ENCODE data around the gene ERGIC1.

Gene ERGIC1

DNA sequence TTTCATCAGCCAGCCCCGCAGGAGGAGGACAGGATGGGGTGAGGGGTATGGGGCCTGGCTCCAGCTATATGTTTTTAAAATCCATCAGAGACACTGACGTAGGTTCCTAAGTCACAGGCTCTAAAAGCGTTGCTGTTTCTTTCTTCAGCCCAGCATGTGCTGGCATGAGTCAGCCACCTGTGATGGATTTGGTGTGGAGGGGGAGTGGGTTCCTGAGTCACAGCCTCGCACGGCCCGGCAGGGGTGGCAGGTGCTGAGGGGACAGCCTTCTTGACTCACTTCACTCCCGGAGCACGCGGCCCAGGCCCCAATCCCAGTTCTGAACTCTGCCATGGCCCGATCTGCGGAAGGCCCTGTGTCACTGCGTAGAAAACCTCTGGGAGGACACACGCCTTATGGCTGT, 86.4 kb downstream of the ERGIC1 start:
- no peak for DNase-seq (ENCODE audit: low spot score)

DNA sequence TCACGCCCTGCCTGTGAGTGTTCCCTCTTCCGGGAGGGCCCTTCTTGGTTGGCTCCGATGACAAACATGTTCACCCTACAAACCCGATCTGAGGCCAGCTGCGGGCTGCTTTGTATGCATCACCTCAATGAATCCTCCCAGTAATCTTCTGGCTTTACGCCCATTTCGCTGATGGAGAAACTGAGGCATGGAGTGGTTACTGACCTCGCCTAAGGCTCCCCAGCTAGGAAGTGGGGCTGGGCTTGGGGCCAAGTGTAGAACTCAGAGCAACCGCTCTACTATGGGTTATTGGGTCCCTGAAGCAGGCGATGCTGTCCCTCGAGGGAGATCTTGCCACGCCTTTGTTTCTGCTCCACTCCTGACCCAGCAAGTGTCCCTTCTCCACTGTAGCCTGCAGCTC, 86.9 kb downstream of the ERGIC1 start:
- DNase-seq (ENCODE audit: low spot score) = no peak

DNA sequence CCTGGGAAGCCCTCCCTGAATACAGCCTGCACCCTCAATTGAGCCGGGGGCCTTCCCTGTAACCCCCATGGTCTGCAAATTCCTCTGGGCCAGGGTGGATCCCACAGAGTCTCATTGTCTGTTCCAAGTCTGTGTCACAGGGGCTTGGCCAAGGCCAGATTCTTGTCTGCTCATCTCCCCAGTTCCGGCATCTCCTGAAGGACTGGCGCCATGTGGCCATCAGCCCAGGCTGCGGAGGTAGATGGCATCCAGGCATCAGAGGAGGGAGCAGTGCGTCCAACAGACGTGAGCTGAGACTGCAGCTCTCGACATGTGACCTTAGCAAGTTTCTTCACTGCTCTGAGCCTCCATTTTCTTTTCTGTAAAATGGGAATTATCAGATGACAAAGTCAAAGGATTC, 87.9 kb downstream of the ERGIC1 start:
- no peak for DNase-seq (ENCODE audit: low spot score)

DNA sequence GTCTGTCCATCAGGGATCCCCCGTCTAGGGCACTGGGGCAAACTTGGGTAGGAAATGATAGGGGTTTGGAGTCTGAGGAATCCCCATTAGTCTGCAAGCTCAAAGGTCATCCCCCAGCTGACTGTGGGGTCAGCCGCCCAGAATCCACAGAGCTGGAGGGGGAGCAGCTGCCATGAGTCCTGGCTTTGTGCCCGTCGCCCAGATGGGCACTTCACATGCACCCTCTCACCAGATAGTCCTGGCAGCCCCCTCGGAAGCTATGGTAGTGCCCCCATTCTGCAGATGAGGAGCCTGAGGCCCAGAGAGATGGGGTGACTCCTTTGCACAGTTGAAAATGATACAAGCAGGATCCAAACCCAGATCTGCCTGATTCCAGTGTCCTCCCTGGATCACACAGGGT, 89.5 kb downstream of the ERGIC1 start:
- DNase-seq (ENCODE audit: low spot score) = no peak

DNA sequence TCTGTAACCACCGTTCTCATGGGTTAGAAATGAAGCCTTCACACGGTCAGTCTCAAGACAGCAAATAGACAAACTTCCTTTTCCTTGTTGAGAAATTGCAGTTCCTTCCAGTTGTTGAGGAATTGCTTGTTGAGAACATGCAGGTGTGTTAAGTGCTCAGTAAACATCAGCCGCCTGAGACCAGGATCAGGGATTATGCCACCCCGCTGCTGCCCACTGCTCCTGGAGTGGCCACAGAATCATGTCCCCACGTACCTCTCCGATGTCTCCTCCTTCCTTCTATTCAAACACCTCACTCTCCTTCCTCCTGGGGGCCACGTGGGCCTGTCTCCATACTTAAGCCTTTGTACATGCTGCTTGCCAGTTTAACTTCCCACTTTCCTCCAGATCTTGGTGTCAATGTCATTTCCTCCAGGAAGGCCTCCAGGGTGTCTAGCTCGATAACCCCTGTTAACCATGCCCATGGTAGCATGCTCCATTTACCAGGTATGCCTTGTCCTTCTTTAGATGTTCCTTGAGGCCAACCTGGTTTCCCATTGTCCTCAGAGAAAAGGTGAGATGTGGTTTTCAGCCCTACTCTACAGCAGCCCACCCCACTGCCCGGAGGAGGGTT, 91.4 kb downstream of the ERGIC1 start:
- DNase-seq (ENCODE audit: low spot score) = no peak

DNA sequence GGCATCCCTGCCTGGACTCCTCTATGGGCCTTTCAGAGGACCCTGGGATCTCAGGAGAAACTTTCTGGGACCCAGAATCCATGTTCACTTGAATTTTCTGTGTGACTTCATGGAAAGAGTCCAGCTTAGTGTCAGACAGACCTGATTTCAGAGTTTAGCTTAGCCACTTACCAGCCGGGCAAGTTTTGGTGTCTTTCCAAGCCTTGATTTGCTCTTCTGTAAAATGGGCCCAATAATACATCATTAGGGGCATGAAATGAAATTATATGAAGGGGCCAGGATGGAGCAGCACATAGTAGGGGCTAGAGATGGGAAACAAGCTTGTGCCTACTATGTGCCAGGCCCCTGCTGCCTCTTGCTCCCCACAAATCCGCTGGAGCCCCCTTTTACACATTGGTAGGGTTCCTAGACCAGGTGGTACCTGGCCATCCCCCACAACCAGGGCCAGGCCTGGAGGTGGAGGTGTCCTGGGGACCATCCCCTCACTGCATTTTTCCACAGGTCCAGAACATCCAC, 92.0 kb downstream of the ERGIC1 start:
- no peak for DNase-seq (ENCODE audit: low spot score)

DNA sequence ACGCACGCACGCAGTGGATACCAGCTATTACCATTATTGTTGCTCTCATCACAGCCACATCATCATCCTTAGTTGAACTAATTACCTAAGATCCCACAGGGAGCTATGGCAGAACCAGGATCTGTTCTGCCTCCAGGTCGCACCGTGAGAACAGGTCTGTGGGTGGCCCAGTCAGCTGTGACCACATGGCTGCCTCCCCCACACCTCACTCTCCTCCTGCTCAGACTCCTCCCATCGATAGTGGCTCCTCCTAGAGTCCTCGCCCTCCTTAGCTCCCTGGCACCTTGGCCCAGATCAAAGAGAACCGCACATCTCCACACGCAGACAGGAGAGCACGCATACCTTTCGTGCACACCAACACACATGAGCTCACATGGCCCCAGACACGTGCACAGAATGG, 92.7 kb downstream of the ERGIC1 start:
- no peak for DNase-seq (ENCODE audit: low spot score)

DNA sequence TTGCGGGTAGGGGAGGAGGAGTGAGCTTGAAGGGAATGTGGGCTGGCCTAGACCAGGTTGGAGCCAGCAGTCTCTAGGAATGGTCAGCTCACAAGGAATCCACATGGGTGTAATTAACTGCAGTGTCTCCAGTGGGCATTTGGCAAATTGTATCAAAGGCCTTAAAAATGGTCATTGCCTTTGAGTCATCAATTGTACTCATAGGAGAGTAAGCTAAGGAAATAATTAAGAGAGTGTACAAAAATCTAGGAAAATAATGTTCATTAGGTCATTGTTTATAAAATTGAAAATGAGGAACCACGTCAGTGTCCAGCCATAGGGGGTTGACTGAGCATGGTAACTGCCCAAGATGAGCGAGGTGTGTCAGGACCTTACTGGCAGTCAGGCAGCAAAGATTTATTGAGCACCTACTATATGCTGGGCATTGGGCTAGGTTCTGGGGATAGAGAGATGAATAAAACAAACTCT, 95.4 kb downstream of the ERGIC1 start:
- DNase-seq (ENCODE audit: low spot score) = no peak

DNA sequence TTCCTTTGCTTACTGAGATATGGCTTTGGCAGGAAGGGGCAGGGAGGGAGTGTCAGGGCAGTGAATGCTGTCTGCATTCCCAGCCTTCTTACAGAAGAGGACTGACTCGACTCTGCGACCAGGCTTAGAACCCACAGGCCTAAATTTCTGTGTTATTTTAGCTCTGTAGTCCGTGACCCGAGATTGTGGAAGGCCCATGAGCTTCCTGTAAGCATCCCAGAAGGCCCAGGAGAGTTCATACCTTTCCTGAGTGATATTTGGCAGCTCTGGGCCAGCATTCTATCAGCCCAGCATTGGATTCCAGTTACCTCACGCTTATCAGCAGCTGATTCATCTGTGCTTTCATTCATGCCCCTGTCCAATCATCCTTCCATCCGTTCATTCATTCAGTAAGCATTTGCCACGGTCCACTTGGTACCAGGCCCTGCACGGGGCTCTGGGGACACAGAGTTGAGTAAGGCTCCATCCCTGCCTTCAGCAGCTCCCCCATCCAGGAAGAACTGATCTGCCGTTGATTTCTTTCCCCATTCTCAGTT, 97.0 kb downstream of the ERGIC1 start:
- no peak for DNase-seq (ENCODE audit: low spot score)

DNA sequence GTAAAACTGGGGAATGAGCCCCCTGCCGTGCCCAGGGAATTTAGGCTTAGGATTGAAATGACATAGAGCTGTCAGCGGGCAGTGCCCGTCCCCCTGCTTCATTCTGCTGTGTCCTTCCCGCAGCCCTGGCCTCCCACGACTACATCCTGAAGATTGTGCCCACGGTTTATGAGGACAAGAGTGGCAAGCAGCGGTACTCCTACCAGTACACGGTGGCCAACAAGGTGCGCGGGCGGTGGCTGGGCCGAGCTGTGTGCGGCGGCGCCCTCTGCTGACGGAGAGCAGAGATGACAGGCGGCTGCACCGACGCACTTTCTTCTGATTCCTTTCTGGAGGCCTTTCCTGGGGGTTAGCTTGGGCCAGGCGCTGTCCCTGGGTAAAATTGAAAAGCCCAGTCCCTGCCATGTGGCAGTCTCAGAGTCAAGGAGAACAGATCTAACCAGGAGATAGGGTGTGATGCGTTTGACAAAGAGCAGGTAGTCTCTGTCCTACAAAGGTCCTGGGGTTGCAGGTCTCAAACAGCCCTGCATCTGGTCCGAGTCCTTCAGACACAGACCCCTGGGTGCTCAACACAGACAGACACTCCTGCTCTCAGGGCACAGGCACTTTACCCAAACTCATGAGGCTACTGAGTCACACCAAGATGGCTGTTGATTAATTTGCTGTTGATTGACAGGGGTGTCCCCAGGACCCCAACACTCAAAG, 98.4 kb downstream of the ERGIC1 start:
- DNase-seq (ENCODE audit: low spot score) = peak; percentile 77

DNA sequence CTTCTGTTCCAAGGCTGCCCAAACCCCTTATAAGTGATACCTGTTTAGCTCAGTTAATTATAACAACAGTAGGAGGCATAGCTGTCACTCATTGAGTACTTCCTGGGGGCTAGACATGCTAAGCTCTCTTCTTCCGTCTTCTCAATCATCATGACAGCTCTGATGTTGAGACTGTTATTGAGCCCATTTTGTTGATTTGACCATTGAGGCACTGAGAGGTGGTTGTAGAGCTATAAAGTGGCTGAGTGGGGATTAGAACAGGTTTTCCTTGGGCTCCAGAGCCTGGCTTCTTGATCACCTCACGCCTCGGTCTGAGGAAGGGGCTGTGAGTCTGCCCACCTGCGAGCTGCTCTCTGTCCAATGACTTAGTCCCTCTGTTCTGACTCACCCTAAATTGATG, 99.2 kb downstream of the ERGIC1 start:
- no peak for DNase-seq (ENCODE audit: low spot score)

DNA sequence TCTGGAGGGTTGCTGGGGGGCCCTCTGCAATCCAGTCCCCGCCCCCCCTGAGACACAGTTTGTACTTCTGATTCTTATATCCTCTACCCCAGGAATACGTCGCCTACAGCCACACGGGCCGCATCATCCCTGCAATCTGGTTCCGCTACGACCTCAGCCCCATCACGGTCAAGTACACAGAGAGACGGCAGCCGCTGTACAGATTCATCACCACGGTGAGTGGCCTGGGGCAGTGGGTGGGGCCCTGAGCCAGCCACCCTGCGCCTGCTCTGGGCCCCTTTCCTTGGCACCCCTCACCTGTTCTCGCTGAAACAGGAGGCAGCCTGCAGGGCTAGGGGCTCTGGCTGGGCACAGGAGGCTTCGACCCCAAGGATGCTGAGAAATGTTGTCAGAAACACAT, 101.0 kb downstream of the ERGIC1 start:
- no peak for DNase-seq (ENCODE audit: low spot score)

DNA sequence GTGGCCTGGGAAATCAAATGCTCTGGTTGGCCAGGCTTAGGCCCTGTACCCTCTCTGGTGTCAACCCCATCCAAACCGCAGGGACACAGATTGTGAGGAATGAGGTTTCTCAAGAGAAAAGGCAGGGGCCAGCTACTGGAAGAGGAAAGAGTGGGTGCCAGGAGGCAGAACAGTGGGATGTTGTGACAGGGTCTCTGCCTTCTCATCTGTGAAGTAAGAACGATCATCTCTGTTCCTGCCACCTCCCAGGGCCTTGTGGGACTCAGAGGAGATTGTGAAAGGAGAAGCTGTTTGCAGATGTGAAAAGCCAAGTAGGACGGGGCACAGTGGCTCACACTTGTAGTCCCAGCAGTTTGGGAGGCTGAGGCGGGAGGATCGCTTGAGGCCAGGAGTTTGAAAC, 102.3 kb downstream of the ERGIC1 start:
- DNase-seq (ENCODE audit: low spot score) = no peak

DNA sequence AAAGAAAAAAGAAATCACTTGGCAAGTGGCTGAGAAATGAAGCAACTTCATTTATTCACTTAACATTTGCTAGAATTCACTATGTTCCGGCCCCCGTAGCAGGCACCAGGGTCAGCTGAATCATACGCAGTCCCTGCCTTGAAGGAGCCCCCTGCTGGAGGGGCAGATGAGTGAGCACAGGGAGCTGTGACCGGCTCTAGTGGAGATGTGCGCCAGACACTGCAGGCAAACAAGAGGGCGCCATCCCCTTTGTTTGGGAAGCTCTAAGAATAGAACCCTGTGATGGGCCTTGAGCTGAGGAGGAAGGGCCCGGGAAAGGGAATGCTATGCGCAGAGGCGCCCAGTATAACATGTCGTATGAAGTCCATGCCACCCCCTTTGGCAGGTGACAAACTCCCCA, 105.0 kb downstream of the ERGIC1 start:
- DNase-seq (ENCODE audit: low spot score) = peak; percentile 44

DNA sequence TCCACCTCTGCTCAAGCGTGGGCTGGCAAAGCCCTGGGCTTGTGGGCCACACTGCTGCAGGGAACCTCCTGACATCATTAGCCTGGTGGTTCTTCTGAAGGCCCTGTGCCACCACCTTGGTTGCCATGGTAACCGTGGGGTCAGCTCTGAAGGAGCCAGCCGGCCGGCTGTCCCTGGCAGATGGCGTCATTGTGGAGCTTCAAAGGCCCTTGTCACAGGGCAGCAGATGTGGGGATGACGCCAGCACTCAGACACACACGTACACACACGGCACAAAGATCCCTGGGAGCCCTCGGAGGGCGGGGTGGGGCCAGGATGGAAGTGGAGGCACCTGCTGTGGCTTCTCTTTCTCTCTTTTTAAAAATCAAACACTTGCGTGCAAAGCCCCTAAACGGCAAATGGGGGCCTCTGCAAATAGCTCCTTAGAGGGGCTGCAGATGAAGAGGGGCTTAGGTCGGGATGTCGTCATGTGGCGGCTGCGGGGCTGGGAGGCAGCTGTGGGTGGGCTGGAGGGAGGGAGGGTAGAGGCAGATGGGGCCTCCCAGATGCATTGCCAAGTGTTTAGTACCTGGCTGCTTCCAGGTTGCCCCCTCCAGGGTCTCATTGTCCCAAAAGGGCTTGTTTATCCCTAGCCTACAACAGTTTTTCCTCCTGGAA, 105.7 kb downstream of the ERGIC1 start:
- no peak for DNase-seq (ENCODE audit: low spot score)

DNA sequence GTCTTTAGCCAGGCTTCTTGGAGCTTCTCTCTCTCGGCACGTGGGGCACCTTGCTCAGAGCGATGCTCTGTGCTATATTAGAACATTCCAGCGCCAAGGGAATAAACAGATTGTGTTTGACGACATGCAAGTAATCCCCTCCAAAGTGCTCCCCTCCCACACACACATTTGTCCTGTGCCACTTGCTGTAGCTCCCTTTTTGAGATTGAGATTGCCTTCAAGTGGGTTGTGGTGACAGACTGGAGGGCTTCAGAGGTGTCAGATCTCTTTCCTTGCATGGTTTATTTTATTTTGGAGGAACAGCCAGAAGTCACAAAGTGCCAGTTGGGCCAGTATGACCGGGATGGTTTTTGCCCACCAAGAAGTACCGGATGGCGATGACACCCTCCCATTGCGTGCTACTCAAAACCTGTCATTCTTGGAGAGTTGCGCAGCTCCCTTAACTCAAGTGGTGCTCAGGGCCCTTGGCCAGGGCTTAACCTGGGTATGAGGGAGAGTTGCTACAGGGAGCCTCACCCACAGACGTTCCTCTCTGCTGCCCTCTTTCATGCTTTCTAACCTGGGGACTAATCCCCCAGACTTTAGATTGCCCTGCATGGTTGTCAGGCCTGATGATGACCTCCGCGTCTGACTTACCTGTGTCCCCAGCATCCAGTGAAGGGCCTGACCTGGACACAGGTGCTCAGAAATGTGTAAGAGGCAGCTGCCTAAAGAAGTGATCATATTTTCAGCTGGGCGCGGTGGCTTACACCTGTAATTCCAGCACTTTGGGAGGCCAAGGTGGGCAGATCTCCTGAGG, 106.4 kb downstream of the ERGIC1 start:
- DNase-seq (ENCODE audit: low spot score) = no peak

DNA sequence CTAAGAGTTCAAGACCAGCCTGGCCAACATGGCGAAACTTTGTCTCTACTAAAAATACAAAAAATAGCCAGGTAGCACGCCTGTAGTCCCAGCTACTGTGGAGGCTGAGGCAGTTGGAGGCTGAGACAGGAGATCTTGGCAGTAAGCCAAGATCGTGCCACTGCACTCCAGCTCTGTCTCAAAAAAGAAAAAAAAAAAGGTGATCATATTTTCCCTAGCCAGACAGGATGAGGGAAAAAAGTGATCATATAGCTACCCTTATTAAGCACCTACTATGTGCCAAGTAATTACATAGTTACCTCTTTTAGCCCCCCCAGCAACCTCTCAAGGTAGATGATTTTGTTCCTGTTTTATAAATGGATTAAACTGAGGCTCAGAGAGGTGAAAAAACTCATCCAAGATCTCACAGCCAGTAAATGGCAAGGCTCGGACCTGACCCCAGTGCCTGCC, 107.0 kb downstream of the ERGIC1 start:
- no peak for DNase-seq (ENCODE audit: low spot score)

DNA sequence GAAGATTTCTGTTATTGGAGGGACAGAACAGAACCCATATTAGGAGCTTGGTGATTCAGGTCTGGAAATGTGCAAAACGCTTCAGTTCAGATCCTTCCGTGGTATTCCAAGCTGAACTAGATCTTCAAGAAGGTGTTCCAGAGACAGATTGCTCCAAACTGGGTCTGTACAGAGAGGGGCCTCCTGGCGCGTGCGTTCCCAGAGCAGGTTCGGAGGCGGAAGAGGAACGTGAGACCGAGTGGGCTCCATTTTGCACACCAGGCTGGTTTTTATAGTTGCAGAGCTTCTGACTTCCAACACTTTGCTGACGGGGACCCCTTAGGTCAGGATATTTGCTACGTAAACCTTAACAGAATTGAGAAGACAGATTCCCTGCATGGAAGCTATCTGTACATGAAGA, 108.5 kb downstream of the ERGIC1 start:
- no peak for DNase-seq (ENCODE audit: low spot score)

DNA sequence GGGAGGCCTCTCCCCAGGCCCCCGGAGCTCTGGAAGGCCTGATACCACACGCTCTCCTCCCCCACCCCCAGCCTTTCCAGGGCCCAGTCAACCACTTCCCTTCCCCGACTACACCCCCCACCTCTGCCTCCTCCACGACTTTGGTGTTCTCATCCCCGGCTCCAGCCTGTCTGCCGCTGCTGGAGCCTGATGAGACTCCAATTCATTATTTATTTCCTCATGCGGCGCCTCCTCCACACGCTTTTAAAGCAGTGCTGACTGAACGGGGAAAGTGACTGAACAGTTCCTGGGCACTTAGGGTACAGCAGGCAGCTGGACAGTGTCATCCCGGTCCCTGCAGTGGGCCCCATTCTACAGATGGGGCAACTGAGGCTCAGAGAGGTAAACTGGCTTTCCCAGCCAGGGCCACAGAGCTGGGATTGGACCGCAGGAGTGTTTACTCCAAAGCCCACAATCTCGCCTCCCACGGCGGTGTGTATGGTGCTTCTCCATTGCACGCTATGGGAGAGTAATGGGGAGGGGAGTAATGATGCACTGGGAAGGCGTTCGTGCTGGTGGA, 109.3 kb downstream of the ERGIC1 start:
- DNase-seq (ENCODE audit: low spot score) = no peak

DNA sequence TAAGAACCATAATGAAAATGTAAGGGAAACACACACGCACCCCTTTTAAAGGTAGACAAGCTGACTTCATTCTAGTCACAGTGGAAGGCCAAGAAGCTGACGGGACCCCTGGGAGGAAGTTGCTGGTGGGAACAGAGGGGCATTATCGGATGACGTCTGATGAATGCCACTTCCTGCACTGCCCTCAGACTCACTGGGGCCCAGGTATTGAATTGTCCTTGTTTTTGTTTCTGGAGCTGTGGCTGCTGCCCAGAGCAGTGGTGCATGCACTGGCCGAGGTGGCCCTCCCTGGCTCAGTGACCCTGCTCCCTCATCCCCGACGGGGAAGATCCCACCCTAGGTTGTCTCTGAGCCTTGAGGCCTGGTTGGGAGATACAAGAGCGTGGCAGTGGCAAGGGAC, 109.9 kb downstream of the ERGIC1 start:
- DNase-seq (ENCODE audit: low spot score) = no peak

DNA sequence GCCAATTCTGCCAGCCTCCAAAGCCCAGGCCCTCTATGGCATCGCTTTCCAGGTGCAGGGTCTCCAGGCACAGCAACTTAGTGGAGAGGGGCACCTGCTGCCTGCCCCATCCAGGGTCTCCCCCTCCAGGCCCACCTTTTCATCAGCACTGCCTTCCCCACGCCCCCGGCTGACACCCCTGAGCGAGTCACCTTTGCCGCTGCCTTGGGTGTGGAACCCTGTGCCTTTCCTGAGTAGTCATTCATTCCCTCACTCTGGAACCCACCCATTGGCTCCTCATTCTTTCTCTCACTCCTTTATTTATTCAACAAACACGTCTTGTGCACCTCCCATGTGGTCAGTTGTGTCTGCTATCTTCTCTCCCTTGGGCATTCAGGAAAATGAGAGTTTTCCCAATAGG, 110.7 kb downstream of the ERGIC1 start:
- no peak for DNase-seq (ENCODE audit: low spot score)

DNA sequence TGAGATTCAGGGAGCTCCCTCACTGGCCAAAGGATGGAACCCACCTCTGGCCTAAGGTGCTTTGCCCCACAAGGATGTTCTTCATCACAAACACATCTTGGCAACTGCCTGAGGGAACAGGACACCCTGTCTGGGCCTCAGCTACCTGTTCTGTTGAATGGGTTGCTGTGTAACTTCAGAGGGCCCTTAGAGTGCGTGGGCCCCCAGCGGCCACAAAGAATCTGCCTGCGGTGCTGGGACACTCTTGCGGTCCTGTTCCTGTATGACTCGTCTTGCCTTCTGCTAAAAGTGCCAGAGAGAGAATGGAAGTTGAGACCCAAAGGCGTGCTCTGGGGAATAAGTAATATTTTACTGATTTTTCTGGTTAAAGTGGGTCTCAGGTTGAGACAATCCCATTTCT, 111.1 kb downstream of the ERGIC1 start:
- DNase-seq (ENCODE audit: low spot score) = no peak

Measured in HuH-7 (cell line).